CD4-positive, alpha-beta T cell (primary cell): ENCODE data around the gene PITRM1. TPM values are rescaled to one million over a fixed set of nuclear protein-coding genes. Genes with fewer than 3 reads are reported as not detected.

Experiments used
- ATAC-seq: fragments of 200-7000 bp; cut with Tn5 transposase; one replicate; pipeline ENCODE4 v1.10.0; 2022; ENCODE audit warnings: mild to moderate bottlenecking; ENCODE audit not compliant: poor library complexity
- CTCF ChIA-PET: fragments of 350-600 bp; sonication (Branson Sonifier 250); formaldehyde crosslinking; loops from one replicate; lab custom pipeline; 2021; ENCODE audit warnings: antibody characterized with exemption, inconsistent platforms; lab: Charles Lee
- POLR2A ChIA-PET: fragments of 350-600 bp; sonication (Branson Sonifier 250); formaldehyde crosslinking; loops from one replicate; lab custom pipeline; 2021; ENCODE audit warnings: antibody characterized with exemption, inconsistent platforms; lab: Charles Lee
- DNase-seq, 14 experiments: peaks; one replicate each; pipeline ENCODE4 v3.0.0-alpha.2; 2013 to 2020; ENCODE audit warnings: mixed read lengths in 2 of 14
- H3K27ac ChIP-seq, 2 donors: one replicate each; pipeline versions ENCODE4 v1.5.1 to v1.7.0; 2013; ENCODE audit warnings: low read length in 2 of 2, low read depth in 1 of 2, mild to moderate bottlenecking in 1 of 2
- H3K27me3 ChIP-seq, 2 experiments: 1 replicate in 1 of 2; 2 replicates in 1 of 2; pipeline versions ENCODE4 v1.6.1 to v1.7.0; 2013; ENCODE audit warnings: low read length in 2 of 2, control low read depth in 1 of 2, mild to moderate bottlenecking in 1 of 2, moderate library complexity in 1 of 2; ENCODE audit not compliant: insufficient read depth in 2 of 2, control insufficient read depth in 1 of 2
- H3K36me3 ChIP-seq: one replicate; pipeline ENCODE4 v1.6.1; 2013; ENCODE audit warnings: low read length, control low read depth; ENCODE audit not compliant: insufficient read depth
- H3K4me1 ChIP-seq: one replicate; pipeline ENCODE4 v1.6.1; 2013; ENCODE audit warnings: low read length, control low read depth; ENCODE audit not compliant: insufficient read depth
- H3K4me3 ChIP-seq: one replicate; pipeline ENCODE4 v1.5.1; 2013; ENCODE audit warnings: mild to moderate bottlenecking, low read length, moderate library complexity
- H3K9me3 ChIP-seq, 2 experiments: 1 replicate in 1 of 2; 2 replicates in 1 of 2; pipeline versions ENCODE4 v1.6.1 to v1.7.0; 2013; ENCODE audit warnings: low read length in 2 of 2, mild to moderate bottlenecking in 2 of 2, control low read depth in 1 of 2, moderate library complexity in 1 of 2; ENCODE audit not compliant: control insufficient read depth in 1 of 2, insufficient read depth in 1 of 2
- H3K27ac Mint-ChIP-seq: one replicate; pipeline ENCODE4 v1.8.0; 2020; ENCODE audit warnings: mixed read lengths
- H3K27me3 Mint-ChIP-seq: one replicate; pipeline ENCODE4 v1.8.0; 2021; ENCODE audit warnings: mixed read lengths
- H3K36me3 Mint-ChIP-seq: one replicate; pipeline ENCODE4 v1.8.0; 2021; ENCODE audit warnings: low read depth, mixed read lengths
- H3K4me1 Mint-ChIP-seq: one replicate; pipeline ENCODE4 v1.8.0; 2021; ENCODE audit warnings: low read depth, mixed read lengths
- H3K4me3 Mint-ChIP-seq: one replicate; pipeline ENCODE4 v1.8.0; 2020; ENCODE audit warnings: mild to moderate bottlenecking, mixed read lengths
- H3K9me3 Mint-ChIP-seq: one replicate; pipeline ENCODE4 v1.8.0; 2020; ENCODE audit warnings: mixed read lengths
- intact Hi-C, 2 experiments: fragments of 100-400 bp; cut with DNase I in 1 of 2; cut with micrococcal nuclease in 1 of 2; formaldehyde crosslinking; loops; one replicate each; pipeline versions ENCODE4 v1.15.1 to v1.9.0; 2023 to 2025; cut with DNase I, micrococcal nuclease
- total RNA-seq, 174 experiments: library from RNA in 2 of 174; stranded (reverse) in 2 of 174; gene quantifications; one replicate each; pipeline ENCODE4 v1.2.3 and lab custom pipeline; 2021 to 2026
- TF ChIP-seq, protein P1 (sequence below): fragments of 200-600 bp; IDR thresholded peaks from one replicate; pipeline ENCODE4 v1.8.0; 2022; ENCODE audit warnings: antibody characterized with exemption, mild to moderate bottlenecking

PITRM1 gene
- total RNA-seq, 2 experiments from 2014 or later: 76.7 to 77.8 TPM

DNA sequence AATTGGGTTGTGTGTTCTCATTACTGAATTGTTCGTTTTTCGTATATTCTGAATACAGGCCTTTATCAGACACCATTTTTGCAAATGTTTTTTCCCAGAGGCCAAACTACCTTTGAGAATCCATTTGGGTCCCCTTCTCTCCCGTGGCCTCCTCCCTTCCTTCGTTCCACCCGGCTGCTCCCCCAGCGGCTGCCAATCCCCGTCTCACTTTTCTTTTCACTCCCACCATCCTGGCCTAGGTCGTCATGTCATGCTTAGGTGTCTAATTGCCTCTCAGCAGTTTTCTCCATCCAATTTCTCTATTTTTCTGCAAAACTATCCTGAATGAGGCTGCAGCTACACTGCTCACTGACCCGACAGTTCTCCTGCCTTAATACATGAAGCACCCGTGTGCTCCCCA, 17.9 kb downstream of the PITRM1 start:
- H3K4me3 ChIP-seq: no peak overlapping the region
- H3K9me3 ChIP-seq: no peaks in the 10 kb centered on the region
- no peaks in the 10 kb centered on the region for H3K4me1 ChIP-seq
- ChIA-PET POLR2A (no interaction called here), CTCF (no interaction called here)
- DNase-seq (no peak), ATAC-seq (no peak)
- intact Hi-C loops: no loop called here
- Mint-ChIP-seq H3K27ac (no peak overlapping the region), H3K9me3 (no peaks in the 10 kb centered on the region), H3K27me3 (no peaks in the 10 kb centered on the region), H3K4me3 (no peak overlapping the region), H3K4me1 (no peaks in the 10 kb centered on the region), H3K36me3 (peaks cover 97% of the 10 kb centered on the region)
- TF ChIP-seq, protein P1, sequence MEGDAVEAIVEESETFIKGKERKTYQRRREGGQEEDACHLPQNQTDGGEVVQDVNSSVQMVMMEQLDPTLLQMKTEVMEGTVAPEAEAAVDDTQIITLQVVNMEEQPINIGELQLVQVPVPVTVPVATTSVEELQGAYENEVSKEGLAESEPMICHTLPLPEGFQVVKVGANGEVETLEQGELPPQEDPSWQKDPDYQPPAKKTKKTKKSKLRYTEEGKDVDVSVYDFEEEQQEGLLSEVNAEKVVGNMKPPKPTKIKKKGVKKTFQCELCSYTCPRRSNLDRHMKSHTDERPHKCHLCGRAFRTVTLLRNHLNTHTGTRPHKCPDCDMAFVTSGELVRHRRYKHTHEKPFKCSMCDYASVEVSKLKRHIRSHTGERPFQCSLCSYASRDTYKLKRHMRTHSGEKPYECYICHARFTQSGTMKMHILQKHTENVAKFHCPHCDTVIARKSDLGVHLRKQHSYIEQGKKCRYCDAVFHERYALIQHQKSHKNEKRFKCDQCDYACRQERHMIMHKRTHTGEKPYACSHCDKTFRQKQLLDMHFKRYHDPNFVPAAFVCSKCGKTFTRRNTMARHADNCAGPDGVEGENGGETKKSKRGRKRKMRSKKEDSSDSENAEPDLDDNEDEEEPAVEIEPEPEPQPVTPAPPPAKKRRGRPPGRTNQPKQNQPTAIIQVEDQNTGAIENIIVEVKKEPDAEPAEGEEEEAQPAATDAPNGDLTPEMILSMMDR: no peak
- no peaks in the 10 kb centered on the region for H3K27me3 ChIP-seq
- no peak overlapping the region for H3K27ac ChIP-seq
- peaks cover 82% of the 10 kb centered on the region for H3K36me3 ChIP-seq

GRCh38 chr10:3152566-3152935, 20.0 kb downstream of the PITRM1 start:
- Histone ChIP-seq H3K4me1 (no peaks in the 10 kb centered on the region), H3K36me3 (peaks cover 78% of the 10 kb centered on the region), H3K27ac (no peak overlapping the region), H3K27me3 (no peaks in the 10 kb centered on the region), H3K4me3 (no peak overlapping the region), H3K9me3 (no peaks in the 10 kb centered on the region)
- Mint-ChIP-seq H3K9me3 (no peaks in the 10 kb centered on the region), H3K36me3 (peaks cover 99% of the 10 kb centered on the region), H3K27ac (no peak overlapping the region), H3K4me1 (no peaks in the 10 kb centered on the region), H3K27me3 (no peaks in the 10 kb centered on the region), H3K4me3 (no peak overlapping the region)
- intact Hi-C loops: no loop called here
- CTCF ChIA-PET: no interaction called here
- POLR2A ChIA-PET: interaction anchor here (1.5 kb wide), 1 partner anchor 20 kb away, joined by 6 read pairs; the partner anchor contains the start of gene PITRM1
- DNase-seq: no peak
- ATAC-seq: no peak
- TF ChIP-seq, protein P1: no peak

DNA sequence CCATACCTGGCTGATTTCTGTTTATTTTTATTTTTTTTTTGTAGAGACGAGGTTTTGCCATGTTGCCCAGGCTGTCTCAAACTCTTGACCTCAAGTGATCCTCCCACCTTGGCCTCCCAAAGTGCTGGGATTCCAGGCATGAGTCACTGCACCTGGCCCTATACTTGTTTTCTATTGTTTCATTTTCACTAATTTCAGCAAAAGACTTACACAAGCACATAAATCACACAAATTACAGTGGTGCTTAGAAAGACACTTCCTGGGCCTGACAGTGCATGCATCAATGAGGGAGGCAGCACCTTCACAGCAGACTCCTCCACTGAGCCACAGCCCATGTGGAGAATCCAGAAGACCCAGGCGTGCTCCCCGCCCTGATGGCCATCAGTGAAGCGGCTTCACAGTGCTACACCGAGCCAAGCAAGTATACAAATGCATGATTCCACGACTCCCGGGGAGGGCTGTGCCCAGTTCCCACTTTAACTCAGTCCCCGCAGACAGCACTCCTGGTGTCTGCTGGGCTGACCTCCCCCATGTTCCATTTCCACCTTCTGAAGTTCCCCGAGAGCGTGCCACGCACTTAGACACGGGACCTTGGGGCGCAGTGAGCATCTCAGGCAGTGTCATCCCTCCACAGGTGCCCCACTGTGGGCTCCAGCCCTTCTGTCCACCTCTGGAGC, 20.6 kb downstream of the PITRM1 start:
- DNase-seq (no peak), ATAC-seq (no peak)
- H3K4me3 Mint-ChIP-seq: no peak overlapping the region
- H3K27ac Mint-ChIP-seq: no peak overlapping the region
- TF ChIP-seq, protein P1: no peak
- H3K36me3 ChIP-seq: peaks cover 78% of the 10 kb centered on the region
- H3K9me3 ChIP-seq: no peaks in the 10 kb centered on the region
- no peak overlapping the region for H3K4me3 ChIP-seq
- ChIA-PET POLR2A (interaction anchor here (1.5 kb wide), 1 partner anchor 21 kb away, joined by 6 read pairs; the partner anchor contains the start of gene PITRM1), CTCF (no interaction called here)
- no peaks in the 10 kb centered on the region for H3K9me3 Mint-ChIP-seq
- intact Hi-C loops: no loop called here
- H3K27me3 Mint-ChIP-seq: no peaks in the 10 kb centered on the region
- peaks cover 98% of the 10 kb centered on the region for H3K36me3 Mint-ChIP-seq
- no peaks in the 10 kb centered on the region for H3K27me3 ChIP-seq
- no peaks in the 10 kb centered on the region for H3K4me1 Mint-ChIP-seq
- H3K27ac ChIP-seq: no peak overlapping the region
- H3K4me1 ChIP-seq: no peaks in the 10 kb centered on the region
